GM20000 (cell line): Measurements from ENCODE around the gene ARSG.
A peak's percentile ranks its signal among the peaks of the same experiment; 100 is the strongest.
"Not testable (repeated sequence)": the region's sequence is repeated elsewhere in the genome, so short reads cannot be mapped to it uniquely, and the experiment has no call there.

Source experiments
- DNase-seq: peaks from one replicate; pipeline ENCODE4 v3.0.0; 2012; ENCODE audit warnings: low spot score
- TF ChIP-seq, protein P1 (sequence below): IDR thresholded peaks from 2 replicates; pipeline ENCODE4 v1.5.1; 2012; ENCODE audit warnings: mild to moderate bottlenecking, control low read depth; ENCODE audit errors: extremely low read depth, missing control alignments

The ARSG gene

DNA sequence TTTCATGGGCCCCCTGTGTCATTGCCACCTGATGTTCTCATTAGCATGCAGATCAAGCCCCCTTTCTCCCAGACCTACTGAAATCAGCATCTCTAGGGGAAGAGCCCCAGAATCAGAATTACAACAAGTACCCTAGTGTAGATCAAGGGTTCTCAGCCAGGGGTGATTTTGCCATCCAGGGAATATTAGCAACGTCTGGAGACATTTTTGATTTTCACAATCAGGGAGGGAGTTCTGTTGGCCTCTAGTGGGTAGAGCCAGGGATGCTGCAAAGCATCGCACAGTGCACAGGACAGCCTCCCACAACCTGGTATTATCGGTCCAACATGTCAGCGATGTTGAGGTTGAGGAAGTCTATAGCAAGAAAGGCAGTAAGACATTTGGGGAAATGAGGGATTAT, 36.1 kb upstream of the ARSG start:
- no peak for DNase-seq
- TF ChIP-seq, protein P1, sequence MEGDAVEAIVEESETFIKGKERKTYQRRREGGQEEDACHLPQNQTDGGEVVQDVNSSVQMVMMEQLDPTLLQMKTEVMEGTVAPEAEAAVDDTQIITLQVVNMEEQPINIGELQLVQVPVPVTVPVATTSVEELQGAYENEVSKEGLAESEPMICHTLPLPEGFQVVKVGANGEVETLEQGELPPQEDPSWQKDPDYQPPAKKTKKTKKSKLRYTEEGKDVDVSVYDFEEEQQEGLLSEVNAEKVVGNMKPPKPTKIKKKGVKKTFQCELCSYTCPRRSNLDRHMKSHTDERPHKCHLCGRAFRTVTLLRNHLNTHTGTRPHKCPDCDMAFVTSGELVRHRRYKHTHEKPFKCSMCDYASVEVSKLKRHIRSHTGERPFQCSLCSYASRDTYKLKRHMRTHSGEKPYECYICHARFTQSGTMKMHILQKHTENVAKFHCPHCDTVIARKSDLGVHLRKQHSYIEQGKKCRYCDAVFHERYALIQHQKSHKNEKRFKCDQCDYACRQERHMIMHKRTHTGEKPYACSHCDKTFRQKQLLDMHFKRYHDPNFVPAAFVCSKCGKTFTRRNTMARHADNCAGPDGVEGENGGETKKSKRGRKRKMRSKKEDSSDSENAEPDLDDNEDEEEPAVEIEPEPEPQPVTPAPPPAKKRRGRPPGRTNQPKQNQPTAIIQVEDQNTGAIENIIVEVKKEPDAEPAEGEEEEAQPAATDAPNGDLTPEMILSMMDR, result no peak

DNA sequence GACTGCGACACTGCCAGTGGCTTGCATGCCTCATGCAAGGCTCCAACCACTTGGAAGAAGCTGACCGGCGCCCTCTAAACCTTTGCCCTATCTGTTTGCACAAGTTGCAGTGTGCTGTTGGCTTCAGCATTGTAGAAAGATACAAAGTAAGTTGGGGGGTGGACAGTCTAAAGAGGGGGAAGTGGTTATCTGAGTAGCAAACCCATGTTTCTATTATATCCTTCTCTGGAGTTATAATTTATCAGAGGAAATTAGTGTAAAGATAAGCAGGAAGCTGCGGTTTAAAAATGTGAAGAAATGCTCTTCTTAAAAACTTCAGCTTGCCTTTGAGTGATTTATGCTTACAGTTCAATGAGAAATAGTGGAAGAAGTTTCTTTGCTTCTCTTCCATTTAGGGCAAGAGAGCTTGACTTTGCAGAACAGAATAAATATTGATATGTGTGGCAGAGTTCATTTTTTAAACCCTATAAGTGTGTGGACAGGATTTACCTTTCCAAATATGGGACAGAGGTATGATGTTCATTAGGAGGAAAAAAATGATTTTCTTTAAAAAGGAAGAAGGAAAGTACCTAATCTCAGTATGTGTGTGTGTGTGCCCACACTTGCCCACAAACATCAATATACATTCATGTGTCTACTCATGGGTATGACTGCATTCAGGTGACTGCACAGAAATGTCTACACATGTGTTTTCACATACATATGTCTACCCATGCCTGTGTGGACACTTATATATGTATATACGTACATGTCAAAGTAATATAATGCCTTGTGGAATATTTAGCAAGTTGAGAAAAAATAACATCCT, 35.4 kb upstream of the ARSG start:
- DNase-seq, result no peak
- TF ChIP-seq, protein P1, result no peak

DNA sequence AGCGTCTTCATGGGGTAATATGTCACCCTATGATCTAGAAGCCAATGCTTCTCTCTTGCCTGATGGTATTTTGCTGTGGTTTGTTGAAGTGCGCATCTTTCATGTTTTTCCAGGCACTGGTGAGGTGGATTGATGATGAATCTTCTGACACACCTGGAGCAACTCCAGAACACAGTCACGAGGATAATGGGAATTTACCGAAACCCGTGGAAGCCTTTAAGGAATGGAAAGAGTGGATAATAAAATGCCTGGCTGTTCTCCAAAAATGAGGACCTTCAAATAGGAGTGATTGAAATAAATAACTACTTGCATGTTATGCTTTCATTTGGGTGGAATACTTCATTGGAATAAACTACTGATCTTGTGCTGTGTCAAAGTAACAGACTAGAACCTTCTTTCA, 34.6 kb upstream of the ARSG start:
- DNase-seq, result not testable (repeated sequence)

GRCh38 chr17:68257934-68258333, 33.4 kb upstream of the ARSG start:
- TF ChIP-seq, protein P1, result no peak
- no peak for DNase-seq

DNA sequence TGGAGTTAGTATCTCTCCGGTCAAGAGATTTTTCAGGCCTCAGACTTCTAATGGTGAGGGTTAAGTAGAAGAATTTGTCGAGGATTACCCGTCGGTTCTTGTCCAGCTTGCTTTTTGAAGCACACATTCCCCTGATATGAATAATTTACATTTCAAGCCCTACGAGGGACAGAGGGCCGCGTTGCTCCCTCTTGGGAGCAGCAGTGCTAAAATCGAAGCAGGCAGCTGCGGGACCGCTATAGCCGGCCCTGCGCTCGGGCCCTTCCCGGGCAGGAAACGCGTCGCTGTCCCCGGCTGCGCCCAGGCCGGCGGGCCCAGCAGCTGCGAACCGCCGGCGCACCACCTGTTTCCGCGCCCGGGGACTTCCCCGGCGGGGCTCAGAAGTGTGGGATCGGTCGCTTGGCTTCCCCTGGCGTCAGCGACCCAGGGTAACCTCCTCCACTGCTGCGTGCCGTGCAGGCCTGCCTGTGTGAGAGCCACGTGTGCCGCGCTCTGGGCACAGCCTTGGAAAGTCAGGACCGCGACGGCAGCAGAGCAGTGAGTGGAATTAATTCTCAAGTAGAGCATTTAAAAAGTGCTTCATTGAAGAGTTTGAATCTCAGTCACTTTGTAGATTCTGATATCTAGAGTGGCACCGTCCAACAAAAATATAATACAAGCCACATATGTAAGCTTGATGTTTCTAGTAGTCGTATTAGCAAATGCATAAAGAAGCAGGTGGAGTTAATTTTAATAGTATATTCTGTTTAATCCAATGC, 32.2 kb upstream of the ARSG start:
- DNase-seq, result peak; percentile 74

GRCh38 chr17:68259648-68259951, 31.7 kb upstream of the ARSG start:
- not testable (repeated sequence) for DNase-seq

- DNase-seq, result no peak
- TF ChIP-seq, protein P1, result no peak
These were observed 31.1 kb upstream of the ARSG start for GRCh38 chr17:68260051-68260762.

- not testable (repeated sequence) for DNase-seq
These were observed 28.8 kb upstream of the ARSG start for GRCh38 chr17:68262467-68262866.

GRCh38 chr17:68263101-68263681, 28.1 kb upstream of the ARSG start:
- DNase-seq, result not testable (repeated sequence)

DNA sequence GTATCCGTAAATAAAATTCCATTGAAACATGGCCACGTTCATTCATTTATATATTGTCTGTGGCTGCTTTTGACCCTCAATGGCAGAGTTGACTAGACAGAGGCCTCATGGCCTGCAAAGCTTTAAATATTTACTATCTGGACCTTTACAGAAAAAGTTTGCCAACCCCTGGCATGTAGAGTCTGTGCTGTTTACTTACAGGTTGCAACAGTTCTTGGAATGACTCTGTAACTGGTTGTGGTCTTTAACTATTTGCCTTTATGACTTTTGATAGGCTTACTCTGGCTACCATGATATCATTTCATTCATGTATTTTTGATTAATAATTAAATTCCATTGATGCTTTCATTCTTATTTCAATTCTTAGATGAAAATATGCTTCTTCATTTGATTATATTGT, 25.5 kb upstream of the ARSG start:
- not testable (repeated sequence) for DNase-seq
